ENCODE results near the gene ACYP2.

The ACYP2 gene

DNA sequence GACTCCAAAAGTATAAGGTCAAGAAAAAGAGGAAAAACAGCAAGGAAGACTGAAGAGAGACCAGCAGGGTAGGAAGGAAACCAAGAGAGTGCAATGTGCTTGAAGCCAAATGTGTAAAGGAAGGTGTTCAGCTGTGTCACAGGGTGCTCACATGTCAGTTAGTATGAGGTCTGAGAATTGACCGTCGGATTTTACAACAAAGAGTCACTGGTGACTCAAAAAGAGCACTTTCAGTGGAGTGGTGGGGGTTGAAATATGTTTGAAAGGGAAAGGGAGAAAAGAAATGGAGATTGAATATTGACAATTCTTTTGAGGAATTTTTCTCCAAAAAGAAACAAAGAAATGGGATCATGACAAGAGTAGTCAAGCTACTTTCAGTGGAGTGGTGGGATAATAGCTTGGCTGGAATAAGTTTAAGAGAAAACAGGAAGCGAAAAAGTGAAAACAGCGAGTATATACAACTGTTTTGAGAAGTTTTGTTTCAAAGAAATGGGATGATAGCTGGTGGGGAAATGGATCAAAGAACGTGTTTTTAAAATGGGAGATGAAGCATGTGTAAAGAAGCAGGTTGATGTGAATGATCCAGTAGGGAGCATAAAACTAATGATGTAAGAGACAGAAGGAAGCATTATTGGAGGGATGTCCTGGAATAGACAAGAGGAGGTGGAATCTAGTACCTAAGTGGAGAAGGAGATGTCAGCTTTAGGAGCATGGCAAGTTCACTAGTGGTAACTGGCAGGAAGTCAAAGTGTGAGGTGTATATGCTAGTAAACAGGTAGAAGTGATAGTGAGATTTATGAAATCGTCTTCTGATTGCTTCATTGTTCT, 144.2 kb downstream of the ACYP2 start:
- TF ChIP-seq POLR2AphosphoS5 (IDR thresholded peaks at IDR 0.05; ENCODE audit: low read depth, low read length) = no peak
- no peak for TF ChIP-seq TAF1 (IDR thresholded peaks at IDR 0.05; ENCODE audit: borderline replicate concordance, insufficient read depth, low read length)
- no peak for TF ChIP-seq FOXP2 (optimal IDR thresholded peaks at IDR 0.05; ENCODE audit: borderline replicate concordance, extremely low read depth, extremely low read length, insufficient read depth)
- TF ChIP-seq REST (IDR thresholded peaks at IDR 0.05; ENCODE audit: insufficient read depth in 1 of 2, low read depth in 2 of 2, low read length in 2 of 2) = no peak
- TF ChIP-seq SIN3A (IDR thresholded peaks at IDR 0.05; ENCODE audit: borderline replicate concordance, insufficient read depth, low read length) = no peak

- TF ChIP-seq REST (IDR thresholded peaks at IDR 0.05; ENCODE audit: insufficient read depth in 1 of 2, low read depth in 2 of 2, low read length in 2 of 2) = no peak
- TF ChIP-seq POLR2AphosphoS5 (IDR thresholded peaks at IDR 0.05; ENCODE audit: low read depth, low read length) = no peak
- no peak for TF ChIP-seq FOXP2 (optimal IDR thresholded peaks at IDR 0.05; ENCODE audit: borderline replicate concordance, extremely low read depth, extremely low read length, insufficient read depth)
- TF ChIP-seq SIN3A (IDR thresholded peaks at IDR 0.05; ENCODE audit: borderline replicate concordance, insufficient read depth, low read length) = no peak
- no peak for TF ChIP-seq TAF1 (IDR thresholded peaks at IDR 0.05; ENCODE audit: borderline replicate concordance, insufficient read depth, low read length)
Observed at GRCh38 chr2:54260241-54260595, 144.8 kb downstream of the ACYP2 start.

- TF ChIP-seq FOXP2 (optimal IDR thresholded peaks at IDR 0.05; ENCODE audit: borderline replicate concordance, extremely low read depth, extremely low read length, insufficient read depth) (no peak), POLR2AphosphoS5 (IDR thresholded peaks at IDR 0.05; ENCODE audit: low read depth, low read length) (no peak)
Observed at GRCh38 chr2:54261537-54261936, 146.1 kb downstream of the ACYP2 start.

- TF ChIP-seq SIN3A (IDR thresholded peaks at IDR 0.05; ENCODE audit: borderline replicate concordance, insufficient read depth, low read length) = no peak
- TF ChIP-seq POLR2AphosphoS5 (IDR thresholded peaks at IDR 0.05; ENCODE audit: low read depth, low read length) = no peak
- TF ChIP-seq TAF1 (IDR thresholded peaks at IDR 0.05; ENCODE audit: borderline replicate concordance, insufficient read depth, low read length) = no peak
- TF ChIP-seq REST (IDR thresholded peaks at IDR 0.05; ENCODE audit: insufficient read depth in 1 of 2, low read depth in 2 of 2, low read length in 2 of 2) = no peak
- TF ChIP-seq FOXP2 (optimal IDR thresholded peaks at IDR 0.05; ENCODE audit: borderline replicate concordance, extremely low read depth, extremely low read length, insufficient read depth) = no peak
Observed at GRCh38 chr2:54262015-54262765, 146.8 kb downstream of the ACYP2 start.

DNA sequence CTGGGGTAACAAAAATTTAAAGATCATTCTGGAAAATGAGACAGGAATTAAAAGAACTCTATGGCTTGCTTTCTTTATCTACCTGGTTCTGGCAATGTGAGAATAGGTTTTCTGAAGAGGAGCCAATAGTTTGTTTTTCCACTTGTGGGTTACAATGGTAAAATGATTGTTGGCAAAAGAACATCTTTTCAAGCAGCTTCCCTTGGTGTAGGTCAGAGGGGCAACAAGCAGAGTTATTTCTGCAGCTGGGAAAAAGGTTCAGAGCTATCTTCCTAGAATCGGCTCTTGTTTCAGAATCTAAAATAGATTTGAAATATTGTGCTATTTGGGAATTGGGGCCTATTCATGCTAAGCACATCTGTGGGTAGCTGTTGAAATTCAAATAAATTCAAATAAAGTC, 152.2 kb downstream of the ACYP2 start:
- TF ChIP-seq REST (IDR thresholded peaks at IDR 0.05; ENCODE audit: insufficient read depth in 1 of 2, low read depth in 2 of 2, low read length in 2 of 2) = no peak
- TF ChIP-seq SIN3A (IDR thresholded peaks at IDR 0.05; ENCODE audit: borderline replicate concordance, insufficient read depth, low read length) = no peak
- TF ChIP-seq POLR2AphosphoS5 (IDR thresholded peaks at IDR 0.05; ENCODE audit: low read depth, low read length) = no peak
- TF ChIP-seq FOXP2 (optimal IDR thresholded peaks at IDR 0.05; ENCODE audit: borderline replicate concordance, extremely low read depth, extremely low read length, insufficient read depth) = no peak
- TF ChIP-seq TAF1 (IDR thresholded peaks at IDR 0.05; ENCODE audit: borderline replicate concordance, insufficient read depth, low read length) = no peak

All from PFSK-1 (cell line).